ENCODE data around the gene PRKG1. TPM values are rescaled to one million over a fixed set of nuclear protein-coding genes. Genes with fewer than 3 reads are reported as not detected.

Gene PRKG1
- total RNA-seq, 1 experiment from 2014 or later: 10.4 TPM

DNA sequence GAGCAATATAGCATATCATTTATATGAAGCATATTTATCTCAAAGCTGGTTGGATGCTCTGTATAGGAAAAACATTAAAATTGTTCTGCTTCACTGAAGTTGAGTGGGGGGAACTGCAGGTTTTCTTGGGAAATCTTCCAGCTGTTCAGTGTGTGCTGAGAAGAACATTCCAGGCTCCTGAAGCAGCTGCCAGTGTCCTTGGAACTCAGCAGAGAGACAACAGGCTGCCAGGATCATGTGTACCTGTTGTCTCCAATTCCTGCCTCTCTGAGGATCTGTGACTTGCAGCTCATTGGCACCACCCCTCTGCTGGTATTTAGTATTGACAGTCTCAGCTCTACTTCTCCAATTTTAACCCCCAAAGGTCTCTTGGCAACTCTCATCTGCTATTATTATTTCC is 42.3 kb upstream of the PRKG1 start:
- Histone ChIP-seq H2AK5ac (ENCODE audit: insufficient read length, low read length) (no peak overlapping the region), H3K23me2 (ENCODE audit: insufficient read length, low read depth, low read length, poor library complexity, severe bottlenecking) (no peaks in the 10 kb centered on the region), H3K79me2 (ENCODE audit: insufficient read depth, low read length) (no peaks in the 10 kb centered on the region), H4K8ac (replicated peaks; ENCODE audit: insufficient read length, low read depth, low read length) (no peak overlapping the region), H2BK5ac (ENCODE audit: insufficient read length, low read length) (no peak overlapping the region), H3K79me1 (ENCODE audit: insufficient read depth, low read depth, low read length, poor library complexity, severe bottlenecking) (no peaks in the 10 kb centered on the region), H3K23ac (ENCODE audit: insufficient read length, low read depth, low read length) (no peak overlapping the region), H2BK120ac (ENCODE audit: low read depth, low read length, poor library complexity, severe bottlenecking) (no peak overlapping the region), H3K4me2 (ENCODE audit: insufficient read depth, insufficient read length, low read length) (no peak overlapping the region), H3K4ac (ENCODE audit: low read depth, low read length) (no peak overlapping the region), H2BK15ac (ENCODE audit: low read depth, low read length) (no peak overlapping the region), H3T11ph (ENCODE audit: low read length) (no peak overlapping the region), H3K27ac (ENCODE audit: insufficient read length, low read depth, low read length) (no peak overlapping the region), H2BK20ac (ENCODE audit: low read depth, low read length, poor library complexity, severe bottlenecking) (no peak overlapping the region), H4K5ac (ENCODE audit: insufficient read length, low read depth, low read length) (no peak overlapping the region), H3K9me3 (ENCODE audit: control insufficient read depth, low read depth, low read length) (no peaks in the 10 kb centered on the region), H3K14ac (ENCODE audit: insufficient read depth, low read length) (no peak overlapping the region), H3K4me1 (ENCODE audit: insufficient read depth, low read length) (peaks cover 13% of the 10 kb centered on the region), H3K18ac (ENCODE audit: insufficient read length, low read depth, low read length) (no peak overlapping the region), H2BK12ac (ENCODE audit: insufficient read length, low read depth, low read length) (no peak overlapping the region), H3K9ac (ENCODE audit: extremely low read depth, insufficient read length, low read length) (no peak overlapping the region), H4K91ac (ENCODE audit: insufficient read length, low read depth, low read length) (no peak overlapping the region), H2AFZ (ENCODE audit: low read length) (no peak overlapping the region), H3K27me3 (ENCODE audit: insufficient read depth, low read length) (no peaks in the 10 kb centered on the region), H4K20me1 (ENCODE audit: control insufficient read depth, insufficient read depth, insufficient read length) (no peaks in the 10 kb centered on the region), H3K56ac (ENCODE audit: insufficient read length, low read depth, low read length) (no peak overlapping the region)
- TF ChIP-seq, protein P1, sequence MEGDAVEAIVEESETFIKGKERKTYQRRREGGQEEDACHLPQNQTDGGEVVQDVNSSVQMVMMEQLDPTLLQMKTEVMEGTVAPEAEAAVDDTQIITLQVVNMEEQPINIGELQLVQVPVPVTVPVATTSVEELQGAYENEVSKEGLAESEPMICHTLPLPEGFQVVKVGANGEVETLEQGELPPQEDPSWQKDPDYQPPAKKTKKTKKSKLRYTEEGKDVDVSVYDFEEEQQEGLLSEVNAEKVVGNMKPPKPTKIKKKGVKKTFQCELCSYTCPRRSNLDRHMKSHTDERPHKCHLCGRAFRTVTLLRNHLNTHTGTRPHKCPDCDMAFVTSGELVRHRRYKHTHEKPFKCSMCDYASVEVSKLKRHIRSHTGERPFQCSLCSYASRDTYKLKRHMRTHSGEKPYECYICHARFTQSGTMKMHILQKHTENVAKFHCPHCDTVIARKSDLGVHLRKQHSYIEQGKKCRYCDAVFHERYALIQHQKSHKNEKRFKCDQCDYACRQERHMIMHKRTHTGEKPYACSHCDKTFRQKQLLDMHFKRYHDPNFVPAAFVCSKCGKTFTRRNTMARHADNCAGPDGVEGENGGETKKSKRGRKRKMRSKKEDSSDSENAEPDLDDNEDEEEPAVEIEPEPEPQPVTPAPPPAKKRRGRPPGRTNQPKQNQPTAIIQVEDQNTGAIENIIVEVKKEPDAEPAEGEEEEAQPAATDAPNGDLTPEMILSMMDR (conservative IDR thresholded peaks at IDR 0.05): peak; percentile 29; the same call in 1 of the 3 replicates
- Mint-ChIP-seq H3K27me3 (ENCODE audit: low read depth) (no peaks in the 10 kb centered on the region), H3K4me1 (peaks cover 36 to 43% of the 10 kb centered on the region in 2 experiments), H3K27ac (no peak overlapping the region; a peak in 1 of 7 replicates), H3K4me3 (no peak overlapping the region), H3K9me3 (no peaks in the 10 kb centered on the region; a peak in 1 of 5 replicates), H3K36me3 (ENCODE audit: insufficient read depth in 1 of 3, low read depth in 3 of 3) (no peaks in the 10 kb centered on the region)
- DNase-seq: peak; percentile 37

Measured in H9 (cell line).